Cardiac muscle cell (in vitro differentiated cells and primary cell): ENCODE results near the gene PDZD2. TPM values are rescaled to one million over a fixed set of nuclear protein-coding genes. Genes with fewer than 3 reads are reported as not detected.

Source experiments
- DNase-seq, 2 donors: peaks; one replicate each; pipeline versions ENCODE4 v3.0.0 to v3.0.0-alpha.2; 2010 to 2017; ENCODE audit warnings: low read depth in 1 of 2, low spot score in 1 of 2
- H3K27ac ChIP-seq: fragments of 200-600 bp; sonication (generic); 2 replicates; pipeline ENCODE4 v1.5.1; 2016
- H3K27me3 ChIP-seq: fragments of 200-600 bp; sonication (generic); 2 replicates; pipeline ENCODE4 v1.6.0; 2016; ENCODE audit warnings: control low read depth
- H3K36me3 ChIP-seq: fragments of 200-600 bp; sonication (generic); 2 replicates; pipeline ENCODE4 v1.5.1; 2016; ENCODE audit warnings: control low read depth
- H3K4me1 ChIP-seq: fragments of 200-600 bp; sonication (generic); 2 replicates; pipeline ENCODE4 v1.8.1; 2017; ENCODE audit warnings: low read depth, mild to moderate bottlenecking, mixed run types
- H3K4me3 ChIP-seq: fragments of 200-600 bp; sonication (generic); 2 replicates; pipeline ENCODE4 v1.5.1; 2016; ENCODE audit warnings: mild to moderate bottlenecking
- H3K9me3 ChIP-seq: fragments of 200-600 bp; sonication (generic); 2 replicates; pipeline ENCODE4 v1.5.1; 2017; ENCODE audit warnings: low read depth, mild to moderate bottlenecking, control low read depth
- polyA plus RNA-seq: library from polyadenylated mRNA; unstranded; fragments of >200 nt; fragmentation: Nextera tagmentation; extraction: Ambion mirVana; gene quantifications from 2 replicates; pipeline ENCODE4 v1.2.1, GENCODE V29; 2016
- total RNA-seq: library from RNA; depleted of rRNA; stranded (reverse); fragments of >200 nt; gene quantifications from 2 replicates; pipeline ENCODE4 v1.2.3, GENCODE V29; 2016
- TF ChIP-seq, protein P1 (sequence below): IDR thresholded peaks from 2 replicates; pipeline ENCODE4 v1.5.1; 2012; ENCODE audit warnings: low read depth, mild to moderate bottlenecking, low read length

PDZD2 gene
- total and polyA plus RNA-seq, 2 experiments from 2014 or later, result 3.0 to 3.5 TPM

DNA sequence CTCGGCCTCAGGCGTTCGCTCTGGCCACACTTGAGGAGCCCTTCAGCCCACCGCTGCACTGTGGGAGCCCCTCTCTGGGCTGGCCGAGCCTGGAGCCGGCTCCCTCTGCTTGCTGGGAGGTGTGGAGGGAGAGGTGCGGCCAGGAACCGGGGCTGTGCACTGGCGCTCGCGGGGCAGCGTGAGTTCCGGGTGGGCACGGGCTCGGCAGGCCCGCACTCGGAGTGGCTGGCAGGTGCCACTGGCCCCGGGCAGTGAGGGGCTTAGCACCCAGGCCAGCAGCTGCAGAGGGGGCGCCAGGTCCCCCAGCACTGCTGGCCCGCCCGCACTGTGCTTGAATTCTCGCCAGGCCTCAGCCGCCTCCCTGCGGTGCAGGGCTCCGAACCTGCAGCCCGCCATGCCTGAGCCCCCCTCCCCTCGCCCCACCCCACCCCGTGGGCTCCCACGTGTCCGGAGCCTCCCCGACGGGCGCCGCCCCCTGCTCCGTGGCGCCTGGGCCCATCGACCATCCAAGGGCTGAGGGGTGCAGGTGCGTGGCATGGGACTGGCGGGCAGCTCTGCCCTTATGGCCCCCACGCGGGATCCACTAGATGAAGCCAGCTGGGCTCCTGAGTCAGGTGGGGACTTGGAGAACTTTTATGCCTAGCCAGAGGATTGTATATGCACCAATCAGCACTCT is 138.2 kb downstream of the PDZD2 start:
- Histone ChIP-seq H3K27ac (no peak overlapping the region), H3K4me1 (no peaks in the 10 kb centered on the region), H3K27me3 (no peaks in the 10 kb centered on the region), H3K4me3 (no peak overlapping the region), H3K36me3 (no peaks in the 10 kb centered on the region), H3K9me3 (no peaks in the 10 kb centered on the region)
- no peak for DNase-seq
- TF ChIP-seq, protein P1, sequence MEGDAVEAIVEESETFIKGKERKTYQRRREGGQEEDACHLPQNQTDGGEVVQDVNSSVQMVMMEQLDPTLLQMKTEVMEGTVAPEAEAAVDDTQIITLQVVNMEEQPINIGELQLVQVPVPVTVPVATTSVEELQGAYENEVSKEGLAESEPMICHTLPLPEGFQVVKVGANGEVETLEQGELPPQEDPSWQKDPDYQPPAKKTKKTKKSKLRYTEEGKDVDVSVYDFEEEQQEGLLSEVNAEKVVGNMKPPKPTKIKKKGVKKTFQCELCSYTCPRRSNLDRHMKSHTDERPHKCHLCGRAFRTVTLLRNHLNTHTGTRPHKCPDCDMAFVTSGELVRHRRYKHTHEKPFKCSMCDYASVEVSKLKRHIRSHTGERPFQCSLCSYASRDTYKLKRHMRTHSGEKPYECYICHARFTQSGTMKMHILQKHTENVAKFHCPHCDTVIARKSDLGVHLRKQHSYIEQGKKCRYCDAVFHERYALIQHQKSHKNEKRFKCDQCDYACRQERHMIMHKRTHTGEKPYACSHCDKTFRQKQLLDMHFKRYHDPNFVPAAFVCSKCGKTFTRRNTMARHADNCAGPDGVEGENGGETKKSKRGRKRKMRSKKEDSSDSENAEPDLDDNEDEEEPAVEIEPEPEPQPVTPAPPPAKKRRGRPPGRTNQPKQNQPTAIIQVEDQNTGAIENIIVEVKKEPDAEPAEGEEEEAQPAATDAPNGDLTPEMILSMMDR, result no peak

DNA sequence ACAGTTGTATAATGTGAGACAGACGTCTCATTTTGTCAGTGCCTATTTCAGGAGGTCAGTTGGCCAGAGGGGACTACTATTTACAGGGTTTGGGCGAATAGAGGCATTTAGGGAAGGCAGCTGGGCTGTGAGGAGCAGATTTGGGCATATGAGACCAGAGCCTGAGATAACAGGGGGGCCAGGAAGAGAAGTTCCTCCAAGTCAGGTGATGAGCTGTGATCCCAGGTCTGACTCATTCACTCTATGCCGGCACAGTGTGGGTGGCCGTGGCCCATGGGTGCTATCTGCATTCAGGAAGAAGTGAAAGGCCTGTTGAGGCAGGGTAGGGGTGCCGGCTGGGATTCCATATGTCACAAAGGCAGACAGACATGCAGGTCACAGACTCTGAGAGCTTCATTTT is 142.8 kb downstream of the PDZD2 start:
- DNase-seq, result no peak
- Histone ChIP-seq H3K36me3 (no peaks in the 10 kb centered on the region), H3K4me3 (no peak overlapping the region), H3K27ac (no peak overlapping the region), H3K9me3 (no peaks in the 10 kb centered on the region), H3K27me3 (no peaks in the 10 kb centered on the region), H3K4me1 (no peaks in the 10 kb centered on the region)
- TF ChIP-seq, protein P1, result no peak

DNA sequence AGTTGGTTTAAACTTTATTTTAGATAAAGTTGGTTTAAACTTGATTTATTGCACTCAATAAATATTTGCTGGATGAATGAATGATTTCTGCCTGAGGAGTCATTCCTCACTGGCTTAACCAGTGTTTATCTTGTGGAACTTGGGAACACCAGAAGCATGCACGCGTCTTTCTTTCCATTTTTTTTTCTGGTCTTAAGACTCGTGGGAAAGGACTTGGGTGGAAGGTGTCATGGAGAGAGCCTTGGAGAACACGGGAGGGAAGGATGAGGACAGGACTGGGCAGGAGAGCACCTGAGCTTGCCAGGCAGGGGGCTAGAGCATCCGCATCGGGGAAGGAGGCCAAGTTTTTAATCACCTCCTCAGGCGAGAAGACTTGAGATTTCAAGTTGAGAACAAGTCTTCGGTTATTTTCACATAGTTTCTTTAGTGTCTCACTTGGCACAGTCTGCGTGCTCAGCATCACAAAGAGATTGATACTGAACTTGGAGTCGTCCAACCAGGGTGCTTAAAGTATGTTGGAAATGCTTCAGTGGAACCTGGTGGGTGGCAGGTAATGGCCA is 144.2 kb downstream of the PDZD2 start:
- no peaks in the 10 kb centered on the region for H3K27me3 ChIP-seq
- H3K27ac ChIP-seq, result no peak overlapping the region
- no peak for DNase-seq
- no peaks in the 10 kb centered on the region for H3K9me3 ChIP-seq
- no peaks in the 10 kb centered on the region for H3K36me3 ChIP-seq
- H3K4me1 ChIP-seq, result no peaks in the 10 kb centered on the region
- no peak overlapping the region for H3K4me3 ChIP-seq
- TF ChIP-seq, protein P1, result no peak

DNA sequence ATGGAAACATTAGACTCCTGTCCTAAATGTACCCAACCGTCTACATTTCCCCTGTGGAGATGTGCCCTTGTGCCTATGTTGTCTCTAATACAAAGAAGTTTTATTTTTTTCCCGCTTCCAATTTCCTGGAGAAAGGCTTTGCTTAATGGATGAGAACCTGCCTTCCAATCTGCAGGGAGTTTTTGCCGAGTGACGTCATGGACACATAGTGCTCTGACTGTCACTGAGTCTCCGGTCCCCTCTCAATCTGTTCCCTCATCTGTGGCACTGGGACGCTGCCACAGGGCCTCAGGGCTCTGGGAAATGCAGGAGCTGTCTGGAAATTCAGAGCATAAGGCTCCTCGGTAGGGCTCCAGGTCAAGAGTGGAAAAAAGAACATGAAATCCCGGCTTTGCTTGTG is 144.8 kb downstream of the PDZD2 start:
- H3K4me1 ChIP-seq, result no peaks in the 10 kb centered on the region
- no peaks in the 10 kb centered on the region for H3K27me3 ChIP-seq
- DNase-seq, result no peak
- no peaks in the 10 kb centered on the region for H3K36me3 ChIP-seq
- TF ChIP-seq, protein P1, result no peak
- no peak overlapping the region for H3K27ac ChIP-seq
- no peak overlapping the region for H3K4me3 ChIP-seq
- no peaks in the 10 kb centered on the region for H3K9me3 ChIP-seq

DNA sequence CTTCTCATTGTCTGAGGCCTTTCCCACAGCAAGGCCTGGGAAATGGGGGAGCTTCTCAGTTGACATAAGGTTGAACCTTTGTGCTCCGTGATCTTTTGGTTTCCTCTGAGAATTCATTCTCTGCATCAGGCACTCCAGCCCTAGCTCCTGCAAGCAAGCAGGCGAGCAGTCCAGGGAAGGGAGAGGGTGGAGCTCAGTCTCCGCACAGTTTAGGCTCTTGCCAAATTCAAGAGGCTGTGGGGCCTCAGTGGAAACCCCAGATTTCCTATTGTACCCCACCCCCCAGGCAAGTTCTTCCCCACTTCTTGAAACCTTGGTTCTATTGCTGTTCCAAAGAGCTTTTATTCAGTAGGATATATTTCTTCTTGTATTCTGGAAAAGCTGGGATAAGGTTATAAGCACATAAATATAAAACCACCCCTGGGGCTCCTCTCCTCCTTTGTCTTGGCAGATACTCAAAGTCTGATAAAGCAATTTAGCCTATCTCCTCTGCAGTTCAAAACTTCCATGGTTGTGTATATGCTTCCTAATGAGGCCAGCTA is 147.2 kb downstream of the PDZD2 start:
- H3K4me1 ChIP-seq, result no peaks in the 10 kb centered on the region
- TF ChIP-seq, protein P1, result no peak
- H3K27me3 ChIP-seq, result no peaks in the 10 kb centered on the region
- no peaks in the 10 kb centered on the region for H3K36me3 ChIP-seq
- H3K9me3 ChIP-seq, result no peaks in the 10 kb centered on the region
- H3K4me3 ChIP-seq, result no peak overlapping the region
- no peak for DNase-seq
- H3K27ac ChIP-seq, result no peak overlapping the region
